ENCODE measurements around the gene CSRNP3. TPM values are rescaled to one million over a fixed set of nuclear protein-coding genes. Genes with fewer than 3 reads are reported as not detected.

The CSRNP3 gene
- total RNA-seq, 2 donors from 2014 or later: 1.8 to 2.7 TPM

DNA sequence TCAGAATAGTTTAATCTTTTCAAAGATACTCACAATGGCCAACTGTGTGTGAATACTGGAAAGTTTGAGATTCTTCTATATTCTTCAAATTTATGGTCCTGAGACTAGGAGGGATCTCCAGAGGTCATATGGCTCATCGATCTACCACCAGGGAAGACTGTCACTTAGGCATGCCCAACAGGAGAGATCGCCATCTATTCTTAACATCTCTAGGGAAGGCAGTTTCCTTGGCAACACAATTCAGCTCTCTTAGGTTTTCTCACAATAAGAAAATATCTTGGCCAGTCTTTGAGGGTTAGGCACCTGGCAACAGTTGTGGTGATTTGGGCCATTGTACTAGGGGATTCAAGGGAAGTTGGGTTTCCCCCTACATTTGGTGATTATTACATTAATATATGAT, 217.3 kb downstream of the CSRNP3 start:
- TF ChIP-seq, protein P1, sequence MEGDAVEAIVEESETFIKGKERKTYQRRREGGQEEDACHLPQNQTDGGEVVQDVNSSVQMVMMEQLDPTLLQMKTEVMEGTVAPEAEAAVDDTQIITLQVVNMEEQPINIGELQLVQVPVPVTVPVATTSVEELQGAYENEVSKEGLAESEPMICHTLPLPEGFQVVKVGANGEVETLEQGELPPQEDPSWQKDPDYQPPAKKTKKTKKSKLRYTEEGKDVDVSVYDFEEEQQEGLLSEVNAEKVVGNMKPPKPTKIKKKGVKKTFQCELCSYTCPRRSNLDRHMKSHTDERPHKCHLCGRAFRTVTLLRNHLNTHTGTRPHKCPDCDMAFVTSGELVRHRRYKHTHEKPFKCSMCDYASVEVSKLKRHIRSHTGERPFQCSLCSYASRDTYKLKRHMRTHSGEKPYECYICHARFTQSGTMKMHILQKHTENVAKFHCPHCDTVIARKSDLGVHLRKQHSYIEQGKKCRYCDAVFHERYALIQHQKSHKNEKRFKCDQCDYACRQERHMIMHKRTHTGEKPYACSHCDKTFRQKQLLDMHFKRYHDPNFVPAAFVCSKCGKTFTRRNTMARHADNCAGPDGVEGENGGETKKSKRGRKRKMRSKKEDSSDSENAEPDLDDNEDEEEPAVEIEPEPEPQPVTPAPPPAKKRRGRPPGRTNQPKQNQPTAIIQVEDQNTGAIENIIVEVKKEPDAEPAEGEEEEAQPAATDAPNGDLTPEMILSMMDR (IDR thresholded peaks at IDR 0.05): no peak
- Histone ChIP-seq H3K4me3 (no peak overlapping the region), H3K27ac (no peak overlapping the region), H3K27me3 (replicated peaks; ENCODE audit: insufficient read depth) (no peaks in the 10 kb centered on the region), H3K36me3 (no peaks in the 10 kb centered on the region), H3K9me3 (no peaks in the 10 kb centered on the region), H3K4me1 (ENCODE audit: control insufficient read depth in 1 of 2, low read depth in 2 of 2) (peaks cover 33 to 63% of the 10 kb centered on the region in 2 donors)
- no peak for DNase-seq (ENCODE audit: low spot score)
- ATAC-seq (ENCODE audit: insufficient number of reproducible peaks, low FRiP score, low read depth): no peak

DNA sequence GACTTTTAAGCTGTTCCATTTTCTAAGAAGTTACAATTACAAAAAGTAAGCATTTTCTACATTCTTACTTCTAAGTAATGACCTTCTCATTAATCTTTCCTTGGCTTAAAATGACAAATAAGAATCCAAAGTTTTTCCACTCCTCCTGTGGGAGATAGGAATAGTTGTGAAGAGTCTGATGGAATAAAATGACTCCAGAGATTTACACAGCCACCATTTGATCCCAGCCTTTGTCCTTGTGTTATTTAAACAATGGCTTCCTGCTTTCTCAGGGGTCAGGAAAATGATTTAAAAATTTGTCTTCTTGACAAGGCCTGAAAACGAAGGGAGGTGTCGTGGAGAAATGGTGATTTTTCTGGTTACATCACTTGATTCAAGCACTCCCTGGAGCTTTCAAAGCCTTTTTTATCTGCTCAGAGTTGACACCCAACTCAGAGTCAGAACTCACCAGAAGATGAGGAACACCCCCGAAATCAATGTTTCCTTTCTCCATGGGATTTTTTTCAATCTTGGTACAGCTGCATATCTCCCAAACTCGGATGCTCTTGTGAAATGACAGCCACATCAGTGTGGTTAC, 218.0 kb downstream of the CSRNP3 start:
- H3K27me3 ChIP-seq (replicated peaks; ENCODE audit: insufficient read depth): no peaks in the 10 kb centered on the region
- H3K4me1 ChIP-seq (ENCODE audit: control insufficient read depth in 1 of 2, low read depth in 2 of 2): peaks cover 33 to 59% of the 10 kb centered on the region in 2 donors
- ATAC-seq (ENCODE audit: insufficient number of reproducible peaks, low FRiP score, low read depth) (no peak), DNase-seq (ENCODE audit: low spot score) (no peak)
- H3K27ac ChIP-seq: no peak overlapping the region
- H3K36me3 ChIP-seq: no peaks in the 10 kb centered on the region
- H3K9me3 ChIP-seq: no peaks in the 10 kb centered on the region
- TF ChIP-seq, protein P1 (IDR thresholded peaks at IDR 0.05): no peak
- H3K4me3 ChIP-seq: no peak overlapping the region

DNA sequence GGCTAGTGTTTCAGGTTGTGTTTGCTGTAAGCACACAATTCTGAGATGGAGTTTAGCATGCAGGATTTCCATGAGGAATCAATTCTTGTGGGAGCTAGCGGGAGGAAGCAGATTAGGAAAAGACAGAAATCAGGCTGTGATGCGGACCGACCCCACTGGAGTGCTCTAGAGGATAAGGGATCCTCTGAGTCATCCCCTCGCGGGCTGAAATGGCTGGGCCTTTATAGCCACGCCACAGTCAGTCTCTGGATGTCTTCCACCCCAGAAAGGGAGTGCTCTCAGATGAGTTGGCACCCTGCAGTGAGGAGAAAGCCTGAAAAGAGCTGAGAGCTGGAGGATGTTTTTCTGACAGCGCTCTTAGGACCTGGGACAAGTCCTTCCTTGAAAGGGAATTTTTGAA, 222.1 kb downstream of the CSRNP3 start:
- no peak overlapping the region for H3K4me3 ChIP-seq
- TF ChIP-seq, protein P1 (IDR thresholded peaks at IDR 0.05): no peak
- H3K9me3 ChIP-seq: no peaks in the 10 kb centered on the region
- no peak overlapping the region for H3K27ac ChIP-seq
- DNase-seq (ENCODE audit: low spot score) (no peak), ATAC-seq (ENCODE audit: insufficient number of reproducible peaks, low FRiP score, low read depth) (no peak)
- no peaks in the 10 kb centered on the region for H3K36me3 ChIP-seq
- no peaks in the 10 kb centered on the region for H3K27me3 ChIP-seq (replicated peaks; ENCODE audit: insufficient read depth)
- H3K4me1 ChIP-seq (ENCODE audit: control insufficient read depth in 1 of 2, low read depth in 2 of 2): peaks cover 4 to 26% of the 10 kb centered on the region in 2 donors

GRCh38 chr2:165692906-165693305, 223.4 kb downstream of the CSRNP3 start:
- TF ChIP-seq, protein P1 (IDR thresholded peaks at IDR 0.05): no peak
- Histone ChIP-seq H3K36me3 (no peaks in the 10 kb centered on the region), H3K27ac (no peak overlapping the region), H3K4me1 (ENCODE audit: control insufficient read depth in 1 of 2, low read depth in 2 of 2) (peaks cover 0 to 18% of the 10 kb centered on the region in 2 donors), H3K9me3 (no peaks in the 10 kb centered on the region), H3K4me3 (no peak overlapping the region), H3K27me3 (replicated peaks; ENCODE audit: insufficient read depth) (no peaks in the 10 kb centered on the region)
- ATAC-seq (ENCODE audit: insufficient number of reproducible peaks, low FRiP score, low read depth) (no peak), DNase-seq (ENCODE audit: low spot score) (no peak)

GRCh38 chr2:165693838-165694237, 224.3 kb downstream of the CSRNP3 start:
- DNase-seq (ENCODE audit: low spot score) (no peak), ATAC-seq (ENCODE audit: insufficient number of reproducible peaks, low FRiP score, low read depth) (no peak)
- Histone ChIP-seq H3K4me3 (no peak overlapping the region), H3K36me3 (no peaks in the 10 kb centered on the region), H3K9me3 (no peaks in the 10 kb centered on the region), H3K4me1 (ENCODE audit: control insufficient read depth in 1 of 2, low read depth in 2 of 2) (peaks cover 5 to 24% of the 10 kb centered on the region in 2 donors), H3K27me3 (replicated peaks; ENCODE audit: insufficient read depth) (no peaks in the 10 kb centered on the region), H3K27ac (no peak overlapping the region)
- TF ChIP-seq, protein P1 (IDR thresholded peaks at IDR 0.05): no peak

Data from thoracic aorta (tissue), 2 donors.